IPS-18a (cell line): ENCODE data around the gene SPCS2.
"Not testable (repeated sequence)": the region's sequence is repeated elsewhere in the genome, so short reads cannot be mapped to it uniquely, and the experiment has no call there.

Experiments used
- H3K27ac ChIP-seq: one replicate; pipeline ENCODE4 v1.5.1; 2013; ENCODE audit warnings: low read length
- H3K27me3 ChIP-seq: one replicate; pipeline ENCODE4 v1.6.1; 2013; ENCODE audit warnings: mild to moderate bottlenecking, low read length; ENCODE audit not compliant: control insufficient read depth, insufficient read depth
- H3K36me3 ChIP-seq: one replicate; pipeline ENCODE4 v1.6.1; 2013; ENCODE audit warnings: low read depth, low read length; ENCODE audit not compliant: control insufficient read depth
- H3K4me1 ChIP-seq: one replicate; pipeline ENCODE4 v1.6.1; 2013; ENCODE audit warnings: low read depth, low read length; ENCODE audit not compliant: control insufficient read depth
- H3K4me3 ChIP-seq: one replicate; pipeline ENCODE4 v1.5.1; 2013; ENCODE audit warnings: low read length
- H3K9ac ChIP-seq: one replicate; pipeline ENCODE4 v1.6.1; 2013; ENCODE audit warnings: mild to moderate bottlenecking, low read length, moderate library complexity
- H3K9me3 ChIP-seq: one replicate; pipeline ENCODE4 v1.6.1; 2013; ENCODE audit warnings: low read depth, low read length; ENCODE audit not compliant: control insufficient read depth

The SPCS2 gene

GRCh38 chr11:75011872-75012271, 62.8 kb downstream of the SPCS2 start:
- Histone ChIP-seq H3K4me1 (no peaks in the 10 kb centered on the region), H3K27ac (no peak overlapping the region), H3K9ac (no peak overlapping the region), H3K9me3 (no peaks in the 10 kb centered on the region), H3K36me3 (peaks cover 13% of the 10 kb centered on the region), H3K27me3 (no peaks in the 10 kb centered on the region), H3K4me3 (no peak overlapping the region)

DNA sequence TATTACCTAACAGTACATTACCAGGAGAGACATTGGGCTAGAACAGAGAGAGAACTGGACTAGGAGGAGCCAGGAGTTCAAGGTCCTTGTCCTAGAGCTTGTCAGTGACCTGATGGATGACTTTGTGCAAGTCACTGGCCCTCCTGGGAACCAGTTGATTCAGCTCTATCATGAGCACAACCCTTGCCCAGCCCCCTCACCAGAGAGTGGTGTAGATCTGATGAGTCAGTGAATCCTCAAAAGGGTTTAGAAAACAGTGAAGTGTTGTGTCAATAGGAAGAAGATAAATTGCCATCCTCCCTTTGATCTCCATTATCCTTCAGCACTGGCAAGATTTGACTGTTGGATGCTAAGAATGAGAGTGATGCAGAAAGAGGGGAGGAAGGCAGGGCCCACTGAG, 64.0 kb downstream of the SPCS2 start:
- Histone ChIP-seq H3K27me3 (no peaks in the 10 kb centered on the region), H3K9ac (no peak overlapping the region), H3K36me3 (peaks cover 9% of the 10 kb centered on the region), H3K4me1 (no peaks in the 10 kb centered on the region), H3K4me3 (no peak overlapping the region), H3K9me3 (no peaks in the 10 kb centered on the region), H3K27ac (no peak overlapping the region)

GRCh38 chr11:75014129-75014528, 65.1 kb downstream of the SPCS2 start:
- no peak overlapping the region for H3K4me3 ChIP-seq
- H3K9ac ChIP-seq: no peak overlapping the region
- H3K36me3 ChIP-seq: peaks cover 8% of the 10 kb centered on the region
- no peaks in the 10 kb centered on the region for H3K9me3 ChIP-seq
- H3K27me3 ChIP-seq: no peaks in the 10 kb centered on the region
- no peak overlapping the region for H3K27ac ChIP-seq
- H3K4me1 ChIP-seq: no peaks in the 10 kb centered on the region

DNA sequence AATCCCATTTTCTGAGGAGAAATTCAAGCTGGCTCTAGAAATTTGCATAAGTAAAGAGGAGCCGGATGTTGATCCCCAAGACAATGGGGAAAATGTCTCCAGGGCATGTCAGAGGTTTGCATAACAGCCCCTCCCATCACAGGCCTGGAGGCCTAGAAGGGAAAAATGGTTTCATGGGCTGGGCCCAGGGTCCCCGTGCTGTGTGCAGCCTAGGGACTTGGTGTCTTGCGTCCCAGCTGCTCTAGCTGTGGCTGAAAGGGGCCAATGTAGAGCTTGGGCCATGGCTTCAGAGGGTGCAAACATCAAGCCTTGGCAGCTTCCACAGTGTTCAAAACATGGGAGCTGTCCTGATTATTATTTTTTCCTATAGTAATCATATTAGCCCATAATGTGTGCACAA, 70.1 kb downstream of the SPCS2 start:
- not testable (repeated sequence) for H3K36me3 ChIP-seq, H3K4me1 ChIP-seq, H3K9me3 ChIP-seq, H3K9ac ChIP-seq, H3K27ac ChIP-seq, H3K4me3 ChIP-seq, H3K27me3 ChIP-seq

DNA sequence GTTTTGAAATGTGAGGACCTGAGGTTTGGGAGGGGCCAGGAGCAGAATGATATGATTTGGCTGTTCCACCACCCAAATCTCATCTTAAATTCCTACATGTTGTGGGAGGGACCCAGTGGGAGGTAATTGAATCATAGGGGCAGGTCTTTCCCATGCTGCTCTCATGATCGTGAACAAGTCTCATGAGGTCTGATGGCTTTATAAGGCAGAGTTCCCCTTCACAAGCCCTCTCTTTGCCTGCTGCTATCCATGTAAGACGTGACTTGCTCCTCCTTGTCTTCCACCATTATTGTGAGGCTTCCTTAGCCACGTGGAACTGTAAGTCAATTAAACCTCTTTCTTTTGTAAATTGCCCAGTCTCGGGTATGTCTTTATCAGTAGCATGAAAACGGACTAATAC, 71.3 kb downstream of the SPCS2 start:
- not testable (repeated sequence) for H3K27me3 ChIP-seq, H3K4me3 ChIP-seq, H3K36me3 ChIP-seq, H3K9ac ChIP-seq, H3K4me1 ChIP-seq, H3K27ac ChIP-seq, H3K9me3 ChIP-seq

DNA sequence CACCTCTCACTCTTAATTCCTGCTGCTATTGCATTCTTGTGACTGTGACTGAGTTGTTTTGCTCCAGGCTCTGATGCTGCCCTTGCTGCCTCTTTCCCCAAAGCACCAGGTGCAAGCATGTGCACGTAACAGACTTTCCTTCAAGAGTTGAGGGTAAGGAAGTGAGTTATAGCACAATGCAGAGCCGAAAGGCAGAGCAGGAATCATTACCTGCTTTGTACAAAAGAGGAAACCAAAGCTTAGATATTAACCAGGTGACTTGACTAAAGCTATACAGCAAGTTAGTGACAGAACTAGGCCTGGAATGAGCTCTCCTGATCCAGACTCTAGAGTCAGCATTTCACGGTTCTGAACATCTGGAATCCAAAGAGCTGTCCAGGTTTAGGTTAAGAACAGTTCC, 73.2 kb downstream of the SPCS2 start:
- H3K4me3 ChIP-seq: no peak overlapping the region
- H3K4me1 ChIP-seq: no peaks in the 10 kb centered on the region
- H3K9me3 ChIP-seq: no peaks in the 10 kb centered on the region
- no peaks in the 10 kb centered on the region for H3K36me3 ChIP-seq
- no peaks in the 10 kb centered on the region for H3K27me3 ChIP-seq
- no peak overlapping the region for H3K27ac ChIP-seq
- no peak overlapping the region for H3K9ac ChIP-seq

- H3K36me3 ChIP-seq: no peaks in the 10 kb centered on the region
- no peak overlapping the region for H3K9ac ChIP-seq
- no peaks in the 10 kb centered on the region for H3K9me3 ChIP-seq
- no peaks in the 10 kb centered on the region for H3K27me3 ChIP-seq
- H3K27ac ChIP-seq: no peak overlapping the region
- H3K4me1 ChIP-seq: no peaks in the 10 kb centered on the region
- no peak overlapping the region for H3K4me3 ChIP-seq
These were observed 73.8 kb downstream of the SPCS2 start for GRCh38 chr11:75022759-75023396.

DNA sequence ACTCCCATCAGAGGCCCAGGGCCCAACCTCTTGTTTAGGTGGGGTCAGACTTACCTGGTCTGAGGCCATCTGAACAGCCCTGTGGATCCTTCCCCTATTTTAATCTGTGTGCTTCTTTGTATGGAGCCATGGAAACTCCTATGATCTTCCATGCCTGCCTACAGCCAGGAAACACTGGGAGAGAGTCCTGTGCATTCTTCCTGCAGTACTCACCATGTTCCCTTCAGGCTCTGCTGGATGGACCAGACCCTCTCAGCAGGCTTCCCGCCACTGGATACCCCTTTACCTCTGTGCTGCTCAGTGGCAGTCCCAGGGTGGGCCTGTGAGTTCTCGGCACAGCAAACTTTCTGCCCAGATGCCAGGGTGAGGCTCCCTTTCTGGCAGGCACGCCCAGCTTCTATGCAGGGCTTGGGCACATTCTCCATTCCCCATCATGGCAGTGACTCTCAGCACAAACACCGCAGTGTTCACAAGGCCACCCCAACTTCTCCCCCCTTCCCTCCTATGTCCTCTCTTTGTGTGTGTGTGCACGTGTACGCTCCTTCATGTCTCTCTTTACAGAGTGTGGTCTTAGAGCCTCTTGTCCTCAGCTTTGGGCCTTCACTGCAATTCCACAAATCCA, 74.5 kb downstream of the SPCS2 start:
- Histone ChIP-seq H3K4me3 (no peak overlapping the region), H3K27me3 (no peaks in the 10 kb centered on the region), H3K27ac (no peak overlapping the region), H3K9me3 (no peaks in the 10 kb centered on the region), H3K4me1 (no peaks in the 10 kb centered on the region), H3K9ac (no peak overlapping the region), H3K36me3 (no peaks in the 10 kb centered on the region)

- no peak overlapping the region for H3K9ac ChIP-seq
- H3K9me3 ChIP-seq: no peaks in the 10 kb centered on the region
- H3K4me3 ChIP-seq: no peak overlapping the region
- H3K27me3 ChIP-seq: no peaks in the 10 kb centered on the region
- no peaks in the 10 kb centered on the region for H3K4me1 ChIP-seq
- no peak overlapping the region for H3K27ac ChIP-seq
- no peaks in the 10 kb centered on the region for H3K36me3 ChIP-seq
These were observed 75.0 kb downstream of the SPCS2 start for GRCh38 chr11:75024068-75024449.

GRCh38 chr11:75024764-75025211, 75.7 kb downstream of the SPCS2 start:
- Histone ChIP-seq H3K9me3 (no peaks in the 10 kb centered on the region), H3K4me1 (no peaks in the 10 kb centered on the region), H3K27me3 (no peaks in the 10 kb centered on the region), H3K36me3 (no peaks in the 10 kb centered on the region), H3K27ac (no peak overlapping the region), H3K9ac (no peak overlapping the region), H3K4me3 (no peak overlapping the region)

GRCh38 chr11:75025561-75025960, 76.5 kb downstream of the SPCS2 start:
- no peak overlapping the region for H3K27ac ChIP-seq
- H3K9ac ChIP-seq: no peak overlapping the region
- no peaks in the 10 kb centered on the region for H3K4me1 ChIP-seq
- no peaks in the 10 kb centered on the region for H3K9me3 ChIP-seq
- no peak overlapping the region for H3K4me3 ChIP-seq
- no peaks in the 10 kb centered on the region for H3K27me3 ChIP-seq
- H3K36me3 ChIP-seq: no peaks in the 10 kb centered on the region

GRCh38 chr11:75028321-75028720, 79.3 kb downstream of the SPCS2 start:
- H3K36me3 ChIP-seq: no peaks in the 10 kb centered on the region
- H3K27ac ChIP-seq: no peak overlapping the region
- H3K27me3 ChIP-seq: no peaks in the 10 kb centered on the region
- no peaks in the 10 kb centered on the region for H3K4me1 ChIP-seq
- H3K4me3 ChIP-seq: no peak overlapping the region
- H3K9me3 ChIP-seq: no peaks in the 10 kb centered on the region
- H3K9ac ChIP-seq: no peak overlapping the region
